Endothelial cell of umbilical vein (primary cell): ENCODE data around the gene ZNF2. TPM values are rescaled to one million over a fixed set of nuclear protein-coding genes. Genes with fewer than 3 reads are reported as not detected.
A peak's percentile ranks its signal among the peaks of the same experiment; 100 is the strongest.

Source experiments
- BruUV-seq: library from RNA; stranded (reverse); fragments of 400-500 nt; replicated peaks from 2 replicates; lab custom pipeline; 2021; lab: Mats Ljungman, UMichigan
- CTCF ChIA-PET: fragments of 300-600, 350-600 bp; sonication (Branson Sonifier 250); formaldehyde crosslinking; loops from one replicate; lab custom pipeline; 2021; ENCODE audit warnings: antibody characterized with exemption, inconsistent platforms; lab: Charles Lee
- POLR2A ChIA-PET: fragments of 300-600, 350-600 bp; sonication (Branson Sonifier 250); formaldehyde crosslinking; loops from one replicate; lab custom pipeline; 2021; ENCODE audit warnings: antibody characterized with exemption, inconsistent platforms; lab: Charles Lee
- DNase-seq: peaks from one replicate; pipeline ENCODE4 v3.0.0-alpha.2; 2011; ENCODE audit warnings: low read depth, low spot score
- FAIRE-seq: peaks from 2 replicates; lab custom pipeline; 2011; peaks lifted over from hg19 to GRCh38; lab: Jason Lieb, UNC
- H2AFZ ChIP-seq: 2 replicates; pipeline ENCODE4 v1.6.0; 2012; ENCODE audit warnings: low read depth, low read length, control low read depth, inconsistent platforms
- H3K27ac ChIP-seq: 2 replicates; pipeline ENCODE4 v1.5.1; 2011; ENCODE audit warnings: low read depth, mild to moderate bottlenecking, control low read depth, low read length, moderate library complexity; ENCODE audit not compliant: insufficient read depth
- H3K27me3 ChIP-seq, 2 experiments: 2 replicates each; pipeline versions ENCODE4 v1.6.0 to v1.6.1; 2011; ENCODE audit warnings: low read length in 2 of 2, mixed read lengths in 1 of 2; ENCODE audit not compliant: control insufficient read depth in 2 of 2, insufficient read depth in 2 of 2
- H3K36me3 ChIP-seq, 2 experiments: 2 replicates in 1 of 2; 3 replicates in 1 of 2; pipeline ENCODE4 v1.5.1; 2011; ENCODE audit warnings: low read length in 2 of 2, mild to moderate bottlenecking in 1 of 2, moderate library complexity in 1 of 2; ENCODE audit not compliant: control insufficient read depth in 2 of 2, insufficient read depth in 2 of 2; ENCODE audit errors: extremely low read depth in 1 of 2
- H3K4me1 ChIP-seq: 3 replicates; pipeline ENCODE4 v1.5.1; 2011; ENCODE audit warnings: mild to moderate bottlenecking, low read length; ENCODE audit not compliant: control insufficient read depth, insufficient read depth; ENCODE audit errors: extremely low read depth
- H3K4me2 ChIP-seq: 2 replicates; pipeline ENCODE4 v1.6.1; 2011; ENCODE audit warnings: low read length, control low read depth, mixed read lengths; ENCODE audit not compliant: insufficient read depth
- H3K4me3 ChIP-seq, 3 experiments: fragments of 200-600 bp in 1 of 3; sonication (generic), shearing (Covaris generic) in 1 of 3; replicated peaks in 1 of 3; 2 replicates each; pipeline ENCODE4 v1.5.1; 2011 to 2016; ENCODE audit warnings: control low read depth in 3 of 3, low read length in 3 of 3, mild to moderate bottlenecking in 2 of 3, inconsistent platforms in 1 of 3, low read depth in 1 of 3, moderate library complexity in 1 of 3; ENCODE audit not compliant: insufficient read depth in 1 of 3
- H3K79me2 ChIP-seq: 2 replicates; pipeline ENCODE4 v1.6.0; 2012; ENCODE audit warnings: low read length, inconsistent platforms; ENCODE audit not compliant: control insufficient read depth, insufficient read depth
- H3K9ac ChIP-seq: replicated peaks from 2 replicates; pipeline ENCODE3; 2011; ENCODE audit warnings: low read length, control low read depth; ENCODE audit not compliant: insufficient read depth; ENCODE audit errors: extremely low read depth
- H3K9me1 ChIP-seq: replicated peaks from 3 replicates; pipeline ENCODE4 v1.6.0; 2011; ENCODE audit warnings: mild to moderate bottlenecking, low read length; ENCODE audit not compliant: control insufficient read depth, insufficient read depth; ENCODE audit errors: extremely low read depth
- H3K9me3 ChIP-seq: replicated peaks from 2 replicates; pipeline ENCODE4 v1.5.1; 2012; ENCODE audit warnings: low read length, inconsistent platforms; ENCODE audit not compliant: control insufficient read depth, insufficient read depth
- H4K20me1 ChIP-seq: replicated peaks from 2 replicates; pipeline ENCODE3; 2011; ENCODE audit warnings: mild to moderate bottlenecking, low read length; ENCODE audit not compliant: control insufficient read depth, insufficient read depth; ENCODE audit errors: extremely low read depth
- EZH2 ChIP-seq: IDR thresholded peaks from 2 replicates; pipeline ENCODE4 v1.6.1; 2012; ENCODE audit warnings: borderline replicate concordance, low read depth, mild to moderate bottlenecking, moderate library complexity, low read length, inconsistent platforms; ENCODE audit not compliant: severe bottlenecking
- FOS ChIP-seq: IDR thresholded peaks from 2 replicates; pipeline ENCODE4 v1.6.1; 2011; ENCODE audit warnings: mild to moderate bottlenecking, low read length, moderate library complexity, borderline replicate concordance; ENCODE audit not compliant: insufficient read depth
- GATA2 ChIP-seq: IDR thresholded peaks from 2 replicates; pipeline ENCODE4 v1.7.0; 2011; ENCODE audit warnings: low read depth, mild to moderate bottlenecking, moderate library complexity, mixed read lengths, low read length; ENCODE audit not compliant: insufficient read length, insufficient read depth
- MYC ChIP-seq: IDR thresholded peaks from one replicate; pipeline ENCODE4 v1.6.1; 2011; ENCODE audit warnings: mild to moderate bottlenecking, low read depth, low read length
- POLR2A ChIP-seq: IDR thresholded peaks from 2 replicates; pipeline ENCODE4 v1.6.1; 2012; ENCODE audit warnings: low read depth, mild to moderate bottlenecking, control low read depth, low read length
- POLR2AphosphoS5 ChIP-seq: IDR thresholded peaks from 2 replicates; pipeline ENCODE4 v1.6.1; 2012; ENCODE audit warnings: low read depth, mild to moderate bottlenecking, control low read depth, low read length, moderate library complexity; ENCODE audit not compliant: insufficient read depth
- dilution Hi-C: fragments of 300-500 bp; cut with MboI; formaldehyde crosslinking; loops from one replicate; pipeline ENCODE4 v1.15.0; 2019; ENCODE audit warnings: low sequenced_read_pairs; ENCODE audit not compliant: extremely low pct_ligation_motif_present
- intact Hi-C: fragments of 100-400 bp; cut with micrococcal nuclease; formaldehyde crosslinking; loops from one replicate; pipeline ENCODE4 v1.10.0; 2022
- polyA plus RNA-seq, 4 experiments: library from polyadenylated mRNA; depleted of rRNA in 3 of 4; stranded (reverse) in 3 of 4; unstranded in 1 of 4; fragments of >200 nt; gene quantifications; 2 replicates each; pipeline versions ENCODE4 v1.2.1 to v1.2.3, GENCODE V29; 2011 to 2012; ENCODE audit warnings: missing spikeins in 1 of 4
- total RNA-seq: library from RNA; stranded (reverse); gene quantifications from 2 replicates; pipeline ENCODE4 v1.2.3, GENCODE V29; 2021
- TF ChIP-seq, protein P1 (sequence below): IDR thresholded peaks from 2 replicates; pipeline ENCODE4 v1.6.1; 2011; ENCODE audit not compliant: insufficient read depth, insufficient read length
- TF ChIP-seq, protein P2 (sequence below), 2 donors: IDR thresholded peaks; 1 replicate in 1 of 2; 2 replicates in 1 of 2; pipeline ENCODE4 v1.5.1; 2011; ENCODE audit warnings: low read length in 2 of 2, mild to moderate bottlenecking in 2 of 2, moderate library complexity in 2 of 2, control low read depth in 1 of 2, inconsistent platforms in 1 of 2, low read depth in 1 of 2; ENCODE audit not compliant: insufficient read depth in 1 of 2; ENCODE audit errors: extremely low read depth in 1 of 2

ZNF2 gene
- total and polyA plus RNA-seq, 2 donors (not counting 3 experiments of a cell fraction or from before 2014, with no cell fraction given), result 2.2 to 4.2 TPM

DNA sequence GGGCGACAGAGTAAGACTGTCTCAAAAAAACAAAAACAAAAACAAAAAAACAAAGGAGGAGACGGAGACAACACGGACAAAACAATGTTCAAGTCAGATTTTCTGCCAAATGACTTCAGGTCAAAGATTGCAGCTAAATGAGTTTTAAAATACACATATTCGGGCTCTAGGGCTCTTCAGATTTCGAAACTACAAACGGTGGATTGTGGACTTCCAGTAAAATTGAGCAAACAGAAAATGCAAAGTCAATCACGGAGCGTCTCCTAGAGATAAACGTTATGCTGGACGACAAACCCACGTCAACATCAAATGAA, 44.6 kb upstream of the ZNF2 start:
- FAIRE-seq, result peak; percentile 40
- intact Hi-C loops, result loop anchor here (2.0 to 10.0 kb wide), 2 partner anchors 44 to 84 kb away; partner anchors contain the start of genes ZNF2 and ZNF892
- peak overlapping the region; percentile 93 for H3K9ac ChIP-seq
- CTCF ChIA-PET, result interaction anchor here (1.0 to 1.8 kb wide), 3 partner anchors 38 to 44 kb away, joined by 4 to 8 read pairs (median 7); partner anchors contain the start of gene ZNF514
- TF ChIP-seq MYC, result no peak
- H3K4me3 ChIP-seq, result peak overlapping the region; percentile 70 to 95 (median 92)
- H3K36me3 ChIP-seq, result no peaks in the 10 kb centered on the region
- POLR2A ChIA-PET, result interaction anchor here (1.3 to 3.0 kb wide), 2 partner anchors 39 to 45 kb away, joined by 5 to 14 read pairs; partner anchors contain the start of genes ZNF2 and ZNF514
- peak overlapping the region; percentile 18 for H3K27ac ChIP-seq
- dilution Hi-C loops, result no loop called here
- no peaks in the 10 kb centered on the region for H3K9me1 ChIP-seq
- peaks cover 38% of the 10 kb centered on the region for H3K79me2 ChIP-seq
- no peaks in the 10 kb centered on the region for H3K27me3 ChIP-seq
- H4K20me1 ChIP-seq, result no peaks in the 10 kb centered on the region
- H3K4me2 ChIP-seq, result peak overlapping the region; percentile 82
- H2AFZ ChIP-seq, result peak overlapping the region; percentile 95
- BruUV-seq, result no TSS peak
- DNase-seq, result peak; percentile 41
- no peaks in the 10 kb centered on the region for H3K9me3 ChIP-seq
- H3K4me1 ChIP-seq, result peaks cover 7% of the 10 kb centered on the region

DNA sequence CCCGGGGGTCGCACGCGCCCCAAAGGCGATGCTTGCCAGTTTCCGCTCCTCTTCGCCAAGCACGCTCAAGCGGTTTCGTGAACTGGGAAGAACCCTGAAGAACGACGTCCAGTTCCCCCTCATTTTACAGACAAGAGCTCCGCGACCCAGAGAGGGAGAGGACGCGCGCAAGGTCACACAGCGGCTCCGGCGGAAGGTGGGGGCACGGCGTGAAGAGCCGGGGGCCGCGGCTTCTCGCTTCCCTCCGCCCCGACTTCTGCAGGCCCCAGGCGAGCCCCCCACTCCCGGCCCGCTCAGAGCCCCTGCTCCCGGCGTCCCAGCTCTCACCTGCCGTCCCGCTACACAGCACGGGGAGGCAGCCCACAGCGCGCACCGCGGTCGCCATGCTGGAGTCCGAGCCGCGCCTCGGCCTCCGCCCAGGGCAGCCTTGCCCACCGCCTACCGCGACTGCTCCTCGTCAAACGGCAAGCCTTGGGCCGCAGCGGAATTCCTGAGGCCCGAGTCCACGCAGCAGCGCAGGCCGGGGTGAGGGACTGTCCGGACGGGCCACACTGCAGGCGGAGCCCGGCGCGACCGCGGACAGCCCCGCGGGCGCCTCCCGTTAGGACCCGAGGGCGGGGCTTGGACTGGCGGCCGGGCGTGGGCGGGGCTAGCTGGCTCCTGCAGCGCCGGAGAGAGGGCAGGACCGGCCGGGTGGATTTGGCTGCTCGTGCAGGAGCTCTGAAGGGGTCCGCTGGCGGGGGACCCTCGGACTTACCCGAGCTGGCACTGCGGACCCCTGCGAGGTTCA, 44.0 kb upstream of the ZNF2 start, which contains the start of gene MRPS5:
Gene MRPS5 (minus strand): TSS at position 402 of the 790 bp plus-strand sequence. CDS start 17 bp downstream, at position 385.
- Histone ChIP-seq H3K4me1 (peaks cover 7% of the 10 kb centered on the region), H3K79me2 (peaks cover 38% of the 10 kb centered on the region), H3K27ac (peak within 1 kb of the TSS; percentile 86), H2AFZ (peak within 1 kb of the TSS; percentile 95), H3K9me3 (no peaks in the 10 kb centered on the region), H3K9ac (peak within 1 kb of the TSS; percentile 93), H4K20me1 (no peaks in the 10 kb centered on the region), H3K4me3 (peak within 1 kb of the TSS; percentile 70 to 95 (median 92)), H3K9me1 (no peaks in the 10 kb centered on the region), H3K27me3 (no peaks in the 10 kb centered on the region), H3K4me2 (peak within 1 kb of the TSS; percentile 82), H3K36me3 (no peaks in the 10 kb centered on the region)
- dilution Hi-C loops (no loop called here), intact Hi-C loops (loop anchor here (2.0 to 10.0 kb wide), 2 partner anchors 43 to 83 kb away; partner anchors contain the start of genes ZNF2 and ZNF892)
- POLR2A ChIA-PET, result interaction anchor here (1.3 to 3.0 kb wide), 2 partner anchors 38 to 44 kb away, joined by 5 to 14 read pairs; partner anchors contain the start of genes ZNF2 and ZNF514
- FAIRE-seq (peak; percentile 85), DNase-seq (peak; percentile 74)
- CTCF ChIA-PET, result interaction anchor here (0.8 to 1.8 kb wide), 7 partner anchors 13 to 135 kb away, joined by 3 to 8 read pairs (median 4); partner anchors contain the start of genes ZNF2 and ZNF514
- no TSS peak for BruUV-seq
- TF ChIP-seq, protein P1, sequence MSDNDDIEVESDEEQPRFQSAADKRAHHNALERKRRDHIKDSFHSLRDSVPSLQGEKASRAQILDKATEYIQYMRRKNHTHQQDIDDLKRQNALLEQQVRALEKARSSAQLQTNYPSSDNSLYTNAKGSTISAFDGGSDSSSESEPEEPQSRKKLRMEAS, result peak; percentile 60
- TF ChIP-seq GATA2 (no peak), FOS (no peak), EZH2 (no peak), POLR2AphosphoS5 (peak; percentile 94), MYC (peak; percentile 8), POLR2A (peak; percentile 52)
- TF ChIP-seq, protein P2, sequence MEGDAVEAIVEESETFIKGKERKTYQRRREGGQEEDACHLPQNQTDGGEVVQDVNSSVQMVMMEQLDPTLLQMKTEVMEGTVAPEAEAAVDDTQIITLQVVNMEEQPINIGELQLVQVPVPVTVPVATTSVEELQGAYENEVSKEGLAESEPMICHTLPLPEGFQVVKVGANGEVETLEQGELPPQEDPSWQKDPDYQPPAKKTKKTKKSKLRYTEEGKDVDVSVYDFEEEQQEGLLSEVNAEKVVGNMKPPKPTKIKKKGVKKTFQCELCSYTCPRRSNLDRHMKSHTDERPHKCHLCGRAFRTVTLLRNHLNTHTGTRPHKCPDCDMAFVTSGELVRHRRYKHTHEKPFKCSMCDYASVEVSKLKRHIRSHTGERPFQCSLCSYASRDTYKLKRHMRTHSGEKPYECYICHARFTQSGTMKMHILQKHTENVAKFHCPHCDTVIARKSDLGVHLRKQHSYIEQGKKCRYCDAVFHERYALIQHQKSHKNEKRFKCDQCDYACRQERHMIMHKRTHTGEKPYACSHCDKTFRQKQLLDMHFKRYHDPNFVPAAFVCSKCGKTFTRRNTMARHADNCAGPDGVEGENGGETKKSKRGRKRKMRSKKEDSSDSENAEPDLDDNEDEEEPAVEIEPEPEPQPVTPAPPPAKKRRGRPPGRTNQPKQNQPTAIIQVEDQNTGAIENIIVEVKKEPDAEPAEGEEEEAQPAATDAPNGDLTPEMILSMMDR (IDR thresholded peaks at IDR 0.05; ENCODE audit: extremely low read depth in 1 of 2, insufficient read depth in 1 of 2, low read depth in 1 of 2, low read length in 2 of 2), result peak in 1 of 2 donors; percentile 9
